NOMO-1 (cell line): ENCODE results near the gene TMEM184B.

Experiments
- DNase-seq, 2 experiments: peaks; one replicate each; lab custom pipeline; 2025; ENCODE audit not compliant: unreplicated experiment in 2 of 2; lab: John Stamatoyannopoulos, UW

Gene TMEM184B

GRCh38 chr22:38284042-38284402 is 11.2 kb upstream of the TMEM184B start:
- no peak for DNase-seq

- DNase-seq: no peak
Observed at GRCh38 chr22:38282397-38282796, 9.6 kb upstream of the TMEM184B start.

- no peak for DNase-seq
Observed at GRCh38 chr22:38276166-38276565, 3.4 kb upstream of the TMEM184B start.

- no peak for DNase-seq
Observed at GRCh38 chr22:38273135-38273826, 471 bp upstream of the TMEM184B start.

GRCh38 chr22:38271927-38272372 is 860 bp downstream of the TMEM184B start:
- DNase-seq: no peak

GRCh38 chr22:38271101-38271500 is 1.7 kb downstream of the TMEM184B start:
- DNase-seq: no peak

- no peak for DNase-seq
Observed at GRCh38 chr22:38270091-38270992, 2.5 kb downstream of the TMEM184B start.

- no peak for DNase-seq
Observed at GRCh38 chr22:38269466-38269865, 3.3 kb downstream of the TMEM184B start.

- DNase-seq: no peak
Observed at GRCh38 chr22:38267086-38267485, 5.7 kb downstream of the TMEM184B start.

GRCh38 chr22:38266120-38266519 is 6.7 kb downstream of the TMEM184B start:
- DNase-seq: no peak

- no peak for DNase-seq
Observed at GRCh38 chr22:38264322-38264843, 8.4 kb downstream of the TMEM184B start.

GRCh38 chr22:38262051-38262795 is 10.6 kb downstream of the TMEM184B start:
- peak in 1 of 2 experiments; percentile 31 for DNase-seq

- DNase-seq: no peak
Observed at GRCh38 chr22:38260761-38261681, 11.8 kb downstream of the TMEM184B start.

- peak in 1 of 2 experiments; percentile 20 for DNase-seq
Observed at GRCh38 chr22:38259370-38259769, 13.4 kb downstream of the TMEM184B start.

GRCh38 chr22:38258895-38259294 is 13.9 kb downstream of the TMEM184B start:
- no peak for DNase-seq

GRCh38 chr22:38257650-38258250 is 15.1 kb downstream of the TMEM184B start:
- no peak for DNase-seq

GRCh38 chr22:38257181-38257580 is 15.6 kb downstream of the TMEM184B start:
- DNase-seq: no peak

GRCh38 chr22:38255697-38256096 is 17.1 kb downstream of the TMEM184B start:
- DNase-seq: no peak

GRCh38 chr22:38251341-38251692 is 21.5 kb downstream of the TMEM184B start:
- no peak for DNase-seq
